ENCODE measurements around the gene CDK14.
A peak's percentile ranks its signal among the peaks of the same experiment; 100 is the strongest.
"Not testable (repeated sequence)": the region's sequence is repeated elsewhere in the genome, so short reads cannot be mapped to it uniquely, and the experiment has no call there.

CDK14 gene

GRCh38 chr7:90597563-90598253 is 1.6 kb downstream of the CDK14 start:
- DNase-seq: no peak

DNA sequence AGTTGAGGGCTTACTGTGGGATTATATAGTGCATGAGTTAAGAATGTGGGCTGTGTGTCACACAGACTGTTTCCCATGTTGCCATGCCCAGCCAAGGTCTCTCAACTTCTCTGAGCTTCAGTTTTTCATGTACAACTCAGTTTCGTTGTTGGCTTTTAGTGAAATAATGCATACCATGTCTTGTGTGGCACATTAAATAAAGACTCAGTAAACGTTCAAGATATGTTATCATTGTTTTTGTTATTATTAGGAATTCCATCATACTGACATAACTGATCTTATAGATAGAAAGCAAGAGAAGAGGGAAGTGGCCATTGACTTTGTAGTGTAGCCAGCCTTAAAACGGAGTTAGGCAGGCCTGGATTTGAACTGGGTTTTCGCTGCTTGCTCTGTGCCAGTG is 2.9 kb downstream of the CDK14 start:
- no peak for DNase-seq

DNA sequence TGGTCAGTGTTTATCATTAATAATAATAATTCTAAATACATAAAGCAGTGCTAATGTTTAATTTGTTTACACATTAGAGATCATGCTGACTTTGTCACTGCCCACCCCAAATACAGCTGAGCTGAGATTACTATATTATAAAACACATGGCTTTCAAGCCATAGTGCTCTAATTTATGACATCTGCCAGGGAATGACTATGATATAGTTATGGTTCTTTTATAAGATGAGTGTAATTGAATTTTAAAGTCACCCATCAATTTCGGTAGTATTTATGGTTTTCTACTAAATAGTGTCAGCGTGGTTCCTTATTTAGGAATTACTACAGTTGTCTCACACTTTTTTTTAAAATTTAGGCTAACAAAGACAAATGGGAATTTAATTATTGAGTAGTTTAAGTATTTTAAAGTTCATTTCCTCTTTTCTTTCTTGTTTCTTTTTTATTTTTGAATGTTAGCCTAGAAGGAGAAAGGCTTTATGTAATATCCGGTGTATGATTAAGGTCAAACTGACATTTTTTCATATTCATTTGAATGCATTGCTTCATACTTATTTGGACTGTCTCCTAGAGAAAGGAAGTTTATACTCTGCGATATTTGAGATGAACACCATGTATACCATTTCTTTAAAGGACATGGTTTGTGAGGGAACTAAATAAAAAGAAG is 3.9 kb downstream of the CDK14 start:
- DNase-seq: no peak

- no peak for DNase-seq
Measured at GRCh38 chr7:90602303-90602702, 6.2 kb downstream of the CDK14 start.

GRCh38 chr7:90603346-90603745 is 7.2 kb downstream of the CDK14 start:
- DNase-seq: no peak

DNA sequence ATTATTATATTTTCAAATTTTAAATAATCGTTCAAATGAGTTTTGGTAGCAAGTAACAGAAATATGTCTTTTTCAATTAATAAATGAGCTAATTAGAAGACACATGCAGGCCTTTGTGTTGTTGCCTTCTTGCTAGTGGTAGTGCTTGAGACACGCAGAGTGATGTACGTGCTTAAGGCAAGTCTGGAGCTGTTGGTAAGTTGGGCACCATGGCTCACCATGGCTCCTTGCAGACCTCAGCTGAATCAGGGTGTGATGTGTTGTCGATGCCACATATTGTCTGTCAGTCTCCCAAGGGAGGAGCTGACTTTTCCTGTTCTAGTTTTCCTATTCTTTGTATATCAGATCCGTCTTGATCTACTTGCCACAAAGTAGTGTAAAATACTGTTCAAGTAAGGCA is 8.3 kb downstream of the CDK14 start:
- DNase-seq: no peak

DNA sequence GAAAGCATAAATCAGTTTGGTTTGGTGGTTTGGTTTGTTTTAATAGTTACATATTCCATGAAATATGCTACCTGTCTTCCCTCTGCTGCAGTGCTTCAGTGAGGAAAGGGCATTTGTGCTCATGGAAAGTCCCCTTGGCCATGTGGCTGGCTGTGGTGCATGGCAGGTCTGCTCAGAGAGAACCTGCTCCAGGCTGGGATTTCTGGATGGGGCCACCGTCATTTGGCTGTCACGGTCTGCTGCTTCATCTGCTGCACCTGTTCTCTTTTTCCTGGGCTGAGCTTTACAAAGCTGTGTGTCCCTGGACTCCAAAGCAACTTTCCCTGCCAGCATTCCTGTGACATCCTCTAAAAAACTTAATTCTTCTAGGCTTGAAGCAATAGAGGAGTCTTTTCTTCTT is 8.9 kb downstream of the CDK14 start:
- no peak for DNase-seq

DNA sequence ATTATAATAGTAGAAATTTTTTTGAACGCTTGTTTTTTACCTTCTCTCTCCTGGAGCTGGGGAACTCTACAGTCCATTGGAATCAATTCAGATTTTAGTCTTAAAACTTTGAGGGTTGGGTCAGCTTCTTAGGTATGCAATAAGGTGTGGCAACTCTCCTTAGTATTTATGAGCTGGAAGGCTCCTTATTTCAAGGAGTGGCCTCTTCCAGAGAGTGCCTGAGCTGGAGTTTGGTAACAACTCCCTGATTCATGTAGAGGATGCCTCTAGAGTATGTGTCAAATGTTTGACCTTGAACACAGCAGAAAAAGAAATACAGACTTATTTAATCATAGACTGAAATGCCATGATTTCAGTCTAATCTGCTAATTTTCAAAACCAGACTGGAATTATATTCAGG is 11.1 kb downstream of the CDK14 start:
- DNase-seq: no peak

GRCh38 chr7:90610105-90610504 is 14.0 kb downstream of the CDK14 start:
- no peak for DNase-seq

- DNase-seq: no peak
Measured at GRCh38 chr7:90611115-90611514, 15.0 kb downstream of the CDK14 start.

GRCh38 chr7:90613088-90613498 is 17.0 kb downstream of the CDK14 start:
- DNase-seq: peak; percentile 28

DNA sequence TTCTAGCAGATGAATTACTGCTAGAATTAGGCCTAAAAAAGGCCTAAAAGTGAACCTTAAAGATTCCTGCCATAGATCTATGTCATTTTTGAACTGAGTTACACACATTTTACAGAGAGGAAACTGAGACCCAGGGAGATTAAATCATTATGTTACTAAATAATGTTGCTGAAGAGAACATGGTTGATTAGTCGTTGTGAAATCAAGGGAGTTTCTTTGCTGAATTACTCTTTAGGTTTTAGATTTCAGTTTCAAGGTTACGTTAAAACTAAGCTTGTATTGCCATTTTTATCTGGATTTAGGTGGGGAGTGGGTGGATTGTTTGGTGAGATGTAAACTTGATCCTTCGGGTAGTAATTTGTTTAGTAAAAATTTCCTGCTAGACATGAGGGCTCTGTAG is 21.3 kb downstream of the CDK14 start:
- DNase-seq: no peak

DNA sequence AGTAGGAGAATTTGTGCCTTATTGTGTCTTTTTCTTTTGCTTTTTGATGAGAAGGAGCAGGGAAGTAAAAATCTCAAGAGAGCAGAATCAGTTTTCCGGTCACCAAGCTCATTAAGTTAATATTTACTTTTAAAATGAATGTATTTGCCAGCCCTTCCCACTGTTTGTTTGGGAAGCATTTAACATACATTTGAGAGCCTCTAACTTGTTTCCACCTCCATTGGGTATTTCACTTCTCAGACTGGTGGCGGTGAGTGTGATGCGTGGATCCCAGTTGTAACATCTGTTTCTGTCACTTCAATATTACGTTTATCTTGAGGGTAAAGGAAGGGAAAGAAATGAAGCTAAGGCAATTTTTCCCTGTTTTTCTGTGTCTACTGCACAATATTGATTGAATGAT is 22.8 kb downstream of the CDK14 start:
- DNase-seq: no peak

- no peak for DNase-seq
Measured at GRCh38 chr7:90621125-90621746, 25.1 kb downstream of the CDK14 start.

DNA sequence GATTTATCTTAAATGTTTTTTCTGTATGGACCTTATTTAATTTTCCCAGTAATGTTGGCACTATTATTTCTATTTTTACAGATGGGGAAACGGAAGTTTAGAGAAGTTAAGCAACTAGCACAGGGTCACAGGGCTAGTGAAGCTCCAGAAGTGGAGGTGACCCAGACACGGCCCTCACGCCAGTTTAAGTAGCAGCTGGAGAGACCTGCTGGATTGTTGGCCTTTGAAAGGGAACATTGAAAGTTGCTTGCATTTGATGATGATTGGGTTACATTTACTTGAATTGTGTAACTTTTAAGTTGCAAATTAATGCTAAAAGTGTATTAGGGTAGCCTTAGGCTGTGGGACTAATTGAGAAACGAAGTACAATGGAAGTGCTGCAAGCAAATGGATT is 25.6 kb downstream of the CDK14 start:
- no peak for DNase-seq

DNA sequence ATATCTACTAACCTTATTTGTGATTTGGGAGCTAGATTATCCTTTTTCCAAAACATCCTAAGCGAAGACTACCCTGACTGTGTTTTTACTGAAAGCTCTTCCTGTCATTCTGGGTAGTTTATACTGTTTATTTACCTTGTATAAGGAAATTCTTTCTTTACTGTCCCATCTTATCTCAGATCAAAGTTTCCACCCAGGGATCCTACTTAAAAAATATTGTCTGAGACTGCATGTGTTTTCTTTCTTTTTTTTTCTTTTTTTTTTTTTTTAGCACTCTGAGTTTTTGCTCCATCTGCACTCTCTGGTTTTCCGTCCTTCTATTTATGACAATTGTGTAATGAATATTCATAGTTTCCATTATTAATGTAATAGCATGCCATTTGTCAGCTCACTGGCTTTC is 26.5 kb downstream of the CDK14 start:
- DNase-seq: no peak

DNA sequence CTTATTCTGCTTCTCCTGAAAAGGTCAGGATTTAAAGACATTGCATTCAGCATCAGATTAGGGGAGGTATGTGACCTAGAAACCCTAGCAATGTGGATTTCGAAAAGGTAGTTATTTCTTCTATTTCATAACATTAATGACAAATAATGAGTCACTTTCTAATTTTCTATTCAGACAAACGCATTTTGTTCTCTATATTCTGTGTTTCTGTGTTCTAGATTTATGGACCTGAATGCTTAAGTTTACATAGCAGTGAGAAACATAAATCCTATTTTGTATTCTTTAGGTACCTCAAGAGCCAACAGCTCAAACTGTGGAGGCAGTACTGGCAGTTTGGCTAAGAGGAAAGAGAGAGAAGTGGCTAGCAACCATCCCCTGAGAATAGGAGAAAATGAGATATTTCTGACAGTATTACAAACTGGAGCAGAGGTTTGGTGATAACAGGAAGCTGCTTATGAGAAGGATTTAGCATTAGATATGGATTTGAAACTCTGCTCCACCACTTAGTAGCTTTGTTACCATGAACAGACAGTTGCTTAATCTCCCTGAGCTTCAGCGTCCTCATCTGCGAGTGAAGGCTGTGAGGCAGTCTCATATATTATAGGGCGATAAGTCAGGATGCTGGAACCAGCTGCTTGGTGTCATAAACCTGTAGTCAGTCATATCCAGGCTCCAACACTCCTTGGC is 28.2 kb downstream of the CDK14 start:
- no peak for DNase-seq

DNA sequence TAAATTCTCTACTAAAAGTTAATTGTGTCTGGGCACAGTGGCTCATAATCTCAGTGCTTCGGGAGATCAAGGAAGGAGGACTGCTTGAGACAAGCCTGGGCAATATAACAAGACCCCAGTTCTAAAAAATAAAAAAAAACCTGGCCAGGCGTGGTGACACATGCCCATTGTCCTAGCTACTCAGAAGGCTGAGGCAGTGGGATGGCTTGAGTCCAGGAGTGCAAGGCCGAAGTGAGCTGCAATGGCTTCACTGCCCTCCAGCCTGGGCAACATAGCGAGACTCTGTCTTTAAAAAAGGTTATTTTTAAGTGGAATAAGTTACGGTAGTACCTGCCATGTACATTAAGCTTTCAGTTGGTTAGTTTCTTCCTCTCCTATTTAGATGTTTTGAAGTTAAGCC is 28.9 kb downstream of the CDK14 start:
- no peak for DNase-seq

GRCh38 chr7:90625562-90625961 is 29.4 kb downstream of the CDK14 start:
- no peak for DNase-seq

GRCh38 chr7:90626013-90626412 is 29.9 kb downstream of the CDK14 start:
- DNase-seq: no peak

DNA sequence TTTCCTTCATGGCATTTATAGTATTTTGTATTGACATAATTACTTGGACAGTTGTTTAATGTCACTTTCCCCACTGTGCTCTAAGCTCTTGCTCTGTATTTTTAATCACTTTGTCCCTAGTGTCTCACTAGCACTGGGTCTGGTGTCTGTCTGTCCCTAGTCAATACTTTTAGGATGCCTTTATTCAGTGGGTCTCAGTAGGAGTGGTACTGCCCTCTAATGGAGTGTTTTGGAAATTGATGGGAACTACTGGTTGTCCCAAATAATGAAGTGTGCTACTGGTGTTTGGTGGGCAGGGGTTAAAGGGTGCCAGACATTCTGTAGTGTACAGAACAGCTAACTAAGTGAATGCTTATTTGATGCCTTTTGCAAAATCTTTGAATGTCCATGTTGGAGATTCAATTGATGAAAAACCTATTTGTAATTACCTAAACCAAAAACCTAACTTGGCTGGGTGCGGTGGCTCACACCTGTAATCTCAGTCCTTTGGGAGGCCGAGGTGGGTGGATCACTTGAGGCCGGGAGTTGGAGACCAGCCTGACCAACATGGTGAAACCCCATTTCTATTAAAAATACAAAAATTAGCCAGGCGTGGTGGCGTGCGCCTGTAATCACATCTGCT is 33.3 kb downstream of the CDK14 start:
- no peak for DNase-seq

DNA sequence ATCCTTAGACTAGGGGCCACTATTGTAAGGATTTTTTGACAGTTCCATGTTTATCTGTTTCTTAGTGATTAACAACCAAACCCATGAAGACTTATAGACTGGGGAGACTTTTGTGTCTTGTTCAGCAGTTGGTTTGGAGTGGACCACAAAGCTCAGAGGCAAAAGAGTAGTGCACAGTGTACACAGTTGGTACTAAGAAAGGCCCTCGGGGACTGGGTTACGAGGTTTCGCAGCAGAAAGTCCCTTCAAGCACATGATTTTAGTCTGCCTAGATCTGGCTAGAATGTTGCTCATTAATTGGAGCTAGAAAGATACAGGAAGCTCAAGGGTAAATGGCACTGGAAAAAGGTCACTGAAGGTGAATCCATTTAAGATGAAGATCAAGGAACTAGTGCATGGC is 35.4 kb downstream of the CDK14 start:
- no peak for DNase-seq

DNA sequence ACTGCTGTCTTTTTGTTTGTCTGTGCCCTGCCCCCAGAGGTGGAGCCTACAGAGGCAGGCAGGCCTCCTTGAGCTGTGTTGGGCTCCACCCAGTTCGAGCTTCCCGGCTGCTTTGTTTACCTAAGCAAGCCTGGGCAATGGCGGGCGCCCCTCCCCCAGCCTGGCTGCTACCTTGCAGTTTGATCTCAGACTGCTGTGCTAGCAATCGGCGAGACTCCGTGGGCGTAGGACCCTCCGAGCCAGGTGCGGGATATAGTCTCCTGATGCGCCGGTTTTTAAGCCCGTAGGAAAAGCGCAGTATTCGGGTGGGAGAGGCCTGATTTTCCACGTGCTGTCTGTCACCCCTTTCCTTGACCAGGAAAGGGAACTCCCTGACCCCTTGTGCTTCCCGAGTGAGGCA is 43.6 kb downstream of the CDK14 start:
- not testable (repeated sequence) for DNase-seq
